Smooth muscle cell (in vitro differentiated cells): Measurements from ENCODE around the gene PRSS21. TPM values are rescaled to one million over a fixed set of nuclear protein-coding genes. Genes with fewer than 3 reads are reported as not detected.

Experiments
- DNase-seq: peaks from one replicate; lab custom pipeline; 2025; ENCODE audit not compliant: unreplicated experiment; lab: John Stamatoyannopoulos, UW
- H2AFZ ChIP-seq: fragments of 200-600 bp; sonication (generic); 2 replicates; pipeline ENCODE4 v1.6.0; 2016; ENCODE audit warnings: antibody characterized with exemption, low read depth, mild to moderate bottlenecking
- H3F3A ChIP-seq: fragments of 200-600 bp; sonication (generic); 2 replicates; pipeline ENCODE4 v1.6.0; 2017; ENCODE audit warnings: antibody characterized with exemption, low read depth
- H3K27ac ChIP-seq: fragments of 200-600 bp; sonication (generic); 2 replicates; pipeline ENCODE4 v1.5.1; 2016; ENCODE audit warnings: low read depth, mild to moderate bottlenecking
- H3K27me3 ChIP-seq: fragments of 200-600 bp; sonication (generic); 2 replicates; pipeline ENCODE4 v1.6.1; 2016; ENCODE audit warnings: low read depth, mild to moderate bottlenecking
- H3K36me3 ChIP-seq: fragments of 200-600 bp; sonication (generic); 2 replicates; pipeline ENCODE4 v1.5.1; 2016; ENCODE audit warnings: low read depth
- H3K4me1 ChIP-seq: fragments of 200-600 bp; sonication (generic); 2 replicates; pipeline ENCODE4 v1.5.1; 2016; ENCODE audit warnings: low read depth
- H3K4me2 ChIP-seq: fragments of 200-600 bp; sonication (generic); 2 replicates; pipeline ENCODE4 v1.6.0; 2016; ENCODE audit warnings: mild to moderate bottlenecking
- H3K4me3 ChIP-seq: fragments of 200-600 bp; sonication (generic); 2 replicates; pipeline ENCODE4 v1.5.1; 2016; ENCODE audit warnings: mild to moderate bottlenecking
- H3K79me2 ChIP-seq: fragments of 200-600 bp; sonication (generic); 2 replicates; pipeline ENCODE4 v1.6.0; 2016; ENCODE audit warnings: low read depth, mild to moderate bottlenecking
- H3K9ac ChIP-seq: fragments of 200-600 bp; sonication (generic); 2 replicates; pipeline ENCODE4 v1.6.0; 2016; ENCODE audit warnings: low read depth
- H3K9me3 ChIP-seq: fragments of 200-600 bp; sonication (generic); replicated peaks from 2 replicates; pipeline ENCODE4 v1.5.1; 2016; ENCODE audit warnings: low read depth
- H4K20me1 ChIP-seq: fragments of 200-600 bp; sonication (generic); 2 replicates; pipeline ENCODE4 v1.6.0; 2016; ENCODE audit warnings: low read depth
- WGBS: methylation state at CpG from one replicate; pipeline ENCODE4 v1.1.7; 2016; ENCODE audit warnings: low lambda C conversion rate; 5-methylcytosine and 5-hydroxymethylcytosine counted together
- polyA plus RNA-seq: library from polyadenylated mRNA; unstranded; fragments of >200 nt; fragmentation: Nextera tagmentation; extraction: Ambion mirVana; gene quantifications from 2 replicates; pipeline ENCODE4 v1.2.1, GENCODE V29; 2016
- total RNA-seq: library from RNA; depleted of rRNA; stranded (reverse); fragments of >200 nt; gene quantifications from 2 replicates; pipeline ENCODE4 v1.2.3, GENCODE V29; 2014
- TF ChIP-seq, protein P1 (sequence below): fragments of 200-600 bp; sonication (generic); IDR thresholded peaks from 2 replicates; pipeline ENCODE4 v1.5.1; 2017; ENCODE audit warnings: borderline replicate concordance, mild to moderate bottlenecking, antibody characterized with exemption; ENCODE audit not compliant: insufficient read depth, poor library complexity, severe bottlenecking

PRSS21 gene
- total and polyA plus RNA-seq, 2 experiments from 2014 or later: not detected

DNA sequence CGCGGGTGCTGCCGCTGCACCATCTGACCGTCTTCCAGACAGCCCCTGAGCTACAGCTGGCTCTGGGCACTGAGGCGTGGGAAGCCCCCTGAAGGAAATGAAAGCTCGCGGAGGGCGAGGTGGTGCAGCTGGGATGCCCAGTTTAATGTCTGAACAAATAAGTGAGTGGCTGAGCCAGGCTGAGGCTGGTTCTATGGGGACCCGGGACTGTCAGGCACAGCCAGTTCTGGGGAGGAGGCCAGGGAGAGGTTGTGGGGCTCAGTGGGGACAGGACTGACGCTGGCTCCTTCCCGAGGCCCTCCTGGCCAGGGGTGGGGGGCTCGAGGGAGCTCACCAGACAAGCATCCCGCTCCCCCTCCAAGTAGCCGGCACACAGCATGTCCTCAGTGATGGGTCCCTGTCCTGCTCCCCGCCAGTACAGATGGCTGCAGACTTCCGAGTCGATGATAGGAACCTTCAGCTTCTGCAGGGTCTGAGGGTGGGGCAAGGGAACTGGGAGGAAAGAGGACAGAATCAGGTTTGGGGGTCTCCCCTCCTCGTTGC, 36.6 kb downstream of the PRSS21 start:
- no peaks in the 10 kb centered on the region for H4K20me1 ChIP-seq
- no peaks in the 10 kb centered on the region for H3K9me3 ChIP-seq
- no peaks in the 10 kb centered on the region for H3F3A ChIP-seq
- H3K27me3 ChIP-seq: peaks cover 14% of the 10 kb centered on the region
- H3K79me2 ChIP-seq: no peaks in the 10 kb centered on the region
- 87% methylated on average over 18 of the region's 18 CpGs for WGBS
- DNase-seq: no peak
- no peak overlapping the region for H3K4me2 ChIP-seq
- no peak overlapping the region for H3K27ac ChIP-seq
- H3K4me1 ChIP-seq: no peaks in the 10 kb centered on the region
- TF ChIP-seq, protein P1, sequence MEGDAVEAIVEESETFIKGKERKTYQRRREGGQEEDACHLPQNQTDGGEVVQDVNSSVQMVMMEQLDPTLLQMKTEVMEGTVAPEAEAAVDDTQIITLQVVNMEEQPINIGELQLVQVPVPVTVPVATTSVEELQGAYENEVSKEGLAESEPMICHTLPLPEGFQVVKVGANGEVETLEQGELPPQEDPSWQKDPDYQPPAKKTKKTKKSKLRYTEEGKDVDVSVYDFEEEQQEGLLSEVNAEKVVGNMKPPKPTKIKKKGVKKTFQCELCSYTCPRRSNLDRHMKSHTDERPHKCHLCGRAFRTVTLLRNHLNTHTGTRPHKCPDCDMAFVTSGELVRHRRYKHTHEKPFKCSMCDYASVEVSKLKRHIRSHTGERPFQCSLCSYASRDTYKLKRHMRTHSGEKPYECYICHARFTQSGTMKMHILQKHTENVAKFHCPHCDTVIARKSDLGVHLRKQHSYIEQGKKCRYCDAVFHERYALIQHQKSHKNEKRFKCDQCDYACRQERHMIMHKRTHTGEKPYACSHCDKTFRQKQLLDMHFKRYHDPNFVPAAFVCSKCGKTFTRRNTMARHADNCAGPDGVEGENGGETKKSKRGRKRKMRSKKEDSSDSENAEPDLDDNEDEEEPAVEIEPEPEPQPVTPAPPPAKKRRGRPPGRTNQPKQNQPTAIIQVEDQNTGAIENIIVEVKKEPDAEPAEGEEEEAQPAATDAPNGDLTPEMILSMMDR: no peak
- H2AFZ ChIP-seq: no peak overlapping the region
- H3K4me3 ChIP-seq: no peak overlapping the region
- no peak overlapping the region for H3K9ac ChIP-seq
- H3K36me3 ChIP-seq: no peaks in the 10 kb centered on the region

DNA sequence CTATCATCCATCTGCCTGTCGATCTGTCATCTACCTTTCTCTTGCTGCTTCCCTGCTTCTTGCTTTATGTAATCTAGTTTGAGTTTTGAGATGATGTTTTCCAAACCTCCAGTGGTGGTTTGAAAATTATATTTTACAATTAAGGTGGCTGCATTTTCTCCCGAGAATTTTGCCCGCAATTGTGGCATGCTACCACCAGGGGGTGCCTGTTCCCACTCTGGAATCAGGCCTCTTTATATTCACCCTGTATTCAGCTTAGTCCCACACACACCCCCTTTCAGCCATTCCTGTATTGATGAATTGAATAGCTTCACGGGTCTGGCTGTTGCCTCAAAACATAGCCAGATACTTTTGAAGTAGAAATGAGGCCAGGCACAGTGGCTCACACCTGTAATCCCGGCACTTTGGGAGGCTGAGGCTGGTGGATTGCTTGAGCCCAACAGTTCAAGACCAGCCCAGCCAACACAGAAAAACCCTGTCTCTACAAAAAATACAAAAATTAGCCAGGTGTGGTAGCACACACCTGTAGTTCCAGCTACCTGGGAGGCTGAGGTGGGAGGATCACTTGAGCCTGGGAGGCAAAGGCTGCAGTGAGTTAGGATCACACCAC, 37.8 kb downstream of the PRSS21 start:
- no peaks in the 10 kb centered on the region for H3K36me3 ChIP-seq
- DNase-seq: no peak
- 85% methylated on average over 5 of the region's 5 CpGs for WGBS

DNA sequence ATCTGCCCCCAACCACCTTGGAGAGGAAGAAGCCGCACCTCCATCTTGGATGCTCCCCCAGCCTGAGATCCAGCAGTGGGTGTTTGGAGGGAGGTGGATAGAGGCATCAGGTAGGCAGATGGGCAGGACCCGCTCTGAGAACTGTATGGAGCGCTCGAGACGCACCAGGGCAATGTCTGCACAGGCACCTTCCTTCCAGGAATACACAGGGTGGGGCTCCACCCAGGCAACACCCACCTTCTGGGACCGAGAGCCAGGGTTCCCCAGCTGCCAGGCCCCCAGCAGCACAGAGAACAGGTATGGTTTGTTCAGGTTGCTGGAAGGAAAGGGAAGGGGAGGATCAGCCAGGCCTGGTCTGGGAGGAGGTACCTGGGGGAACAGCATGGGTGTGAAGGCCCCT, 38.5 kb downstream of the PRSS21 start:
- Histone ChIP-seq H3K9me3 (no peaks in the 10 kb centered on the region), H3K4me3 (no peak overlapping the region), H3K36me3 (no peaks in the 10 kb centered on the region), H3K4me2 (no peak overlapping the region), H4K20me1 (no peaks in the 10 kb centered on the region), H3K27me3 (peaks cover 20% of the 10 kb centered on the region), H2AFZ (no peak overlapping the region), H3K27ac (no peak overlapping the region), H3F3A (no peaks in the 10 kb centered on the region), H3K9ac (no peak overlapping the region), H3K79me2 (no peaks in the 10 kb centered on the region), H3K4me1 (no peaks in the 10 kb centered on the region)
- no peak for DNase-seq
- TF ChIP-seq, protein P1: no peak
- WGBS: 95% methylated on average over 6 of the region's 6 CpGs

More for the DNA sequence above, 37.8 kb downstream of the PRSS21 start:
- Histone ChIP-seq H2AFZ (no peak overlapping the region), H3K9me3 (no peaks in the 10 kb centered on the region), H3K4me3 (no peak overlapping the region), H4K20me1 (no peaks in the 10 kb centered on the region), H3K9ac (no peak overlapping the region), H3K4me2 (no peak overlapping the region), H3K79me2 (no peaks in the 10 kb centered on the region), H3K4me1 (no peaks in the 10 kb centered on the region), H3K27ac (no peak overlapping the region), H3K27me3 (peaks cover 20% of the 10 kb centered on the region), H3F3A (no peaks in the 10 kb centered on the region)
- TF ChIP-seq, protein P1: peak; percentile 49
